D721Med (cell line): ENCODE data around the gene MAP4K4.

ENCODE experiments used
- DNase-seq: peaks from one replicate; pipeline ENCODE4 v3.0.0; 2011; ENCODE audit warnings: low spot score; ENCODE audit not compliant: insufficient read length
- FAIRE-seq: peaks from 2 replicates; lab custom pipeline; 2011; peaks lifted over from hg19 to GRCh38; lab: Jason Lieb, UNC
- CTCF ChIP-seq: IDR thresholded peaks from 2 replicates; pipeline ENCODE4 v1.5.1; 2012; ENCODE audit warnings: mild to moderate bottlenecking, control low read depth; ENCODE audit not compliant: insufficient read depth; ENCODE audit errors: missing control alignments

MAP4K4 gene

GRCh38 chr2:101848769-101849410, 151.4 kb downstream of the MAP4K4 start:
- DNase-seq (no peak), FAIRE-seq (no peak)
- no peak for TF ChIP-seq CTCF

DNA sequence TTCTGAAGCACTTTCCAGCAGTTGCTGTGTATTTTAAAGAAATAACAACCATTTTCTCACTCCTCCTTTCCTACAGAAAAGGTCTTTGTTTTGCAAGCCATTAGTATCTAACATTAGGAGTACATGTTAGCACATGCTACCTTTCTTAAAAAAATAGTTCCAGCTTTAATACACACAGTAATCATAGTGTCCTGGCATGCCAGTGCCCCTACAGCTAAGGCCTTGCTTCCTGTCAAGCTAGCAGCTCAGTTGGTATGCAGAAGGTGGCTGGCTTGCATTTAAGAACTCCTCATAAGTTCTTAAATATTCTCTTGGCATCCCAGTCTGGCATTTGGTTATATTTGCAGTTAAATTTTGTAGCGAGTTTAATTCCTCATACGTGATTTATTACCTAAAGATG, 152.9 kb downstream of the MAP4K4 start:
- TF ChIP-seq CTCF = no peak
- FAIRE-seq (no peak), DNase-seq (no peak)

GRCh38 chr2:101850991-101851390, 153.5 kb downstream of the MAP4K4 start:
- TF ChIP-seq CTCF = no peak
- FAIRE-seq (no peak), DNase-seq (no peak)

DNA sequence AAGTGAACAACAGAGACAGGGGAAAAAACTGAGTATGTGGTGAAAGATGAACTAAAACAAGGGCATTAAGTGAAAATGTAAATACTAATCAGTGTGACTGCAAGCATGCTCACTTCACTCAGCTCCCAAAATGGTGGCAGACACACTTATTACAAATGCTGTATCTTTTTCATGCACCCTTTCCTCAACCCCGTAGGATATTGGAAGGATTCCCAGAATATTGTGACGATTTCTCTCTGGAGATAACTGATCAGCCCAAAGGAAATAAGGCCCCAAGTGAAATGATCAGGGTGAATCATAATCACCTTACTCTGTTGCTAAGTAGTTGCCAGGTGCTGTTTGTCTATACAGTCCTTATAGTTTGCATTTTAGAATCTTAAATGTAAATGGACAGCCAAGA, 155.3 kb downstream of the MAP4K4 start:
- FAIRE-seq (no peak), DNase-seq (no peak)
- TF ChIP-seq CTCF = no peak

GRCh38 chr2:101854877-101855276, 157.4 kb downstream of the MAP4K4 start:
- TF ChIP-seq CTCF = no peak
- FAIRE-seq (no peak), DNase-seq (no peak)

DNA sequence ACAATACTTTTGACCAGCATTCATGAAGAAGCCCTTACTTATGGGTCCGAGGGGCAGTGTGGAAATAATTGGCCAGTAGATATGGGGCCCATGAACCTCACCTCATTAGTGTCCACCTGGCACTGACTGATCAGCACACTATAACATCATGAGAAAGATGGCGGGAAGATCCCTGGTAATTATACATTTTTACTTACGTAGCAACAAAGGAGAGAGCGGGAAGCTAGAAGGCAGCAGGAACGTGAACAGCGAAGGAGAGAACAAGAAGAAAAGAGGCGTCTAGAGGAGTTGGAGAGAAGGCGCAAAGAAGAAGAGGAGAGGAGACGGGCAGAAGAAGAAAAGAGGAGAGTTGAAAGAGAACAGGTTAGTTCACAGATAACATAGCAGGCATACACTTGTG, 158.3 kb downstream of the MAP4K4 start:
- no peak for TF ChIP-seq CTCF
- no peak for FAIRE-seq
- no peak for DNase-seq

- FAIRE-seq = no peak
- DNase-seq = no peak
- TF ChIP-seq CTCF = no peak
Observed at GRCh38 chr2:101858246-101858645, 160.7 kb downstream of the MAP4K4 start.
